SK-N-MC (cell line): ENCODE measurements around the gene RPS18.
"Not testable (repeated sequence)": the region's sequence is repeated elsewhere in the genome, so short reads cannot be mapped to it uniquely, and the experiment has no call there.

Experiments used
- DNase-seq: peaks from one replicate; pipeline ENCODE4 v3.0.0-alpha.2; 2011; ENCODE audit warnings: low read depth, low spot score
- H3K27ac ChIP-seq: fragments of 200-600 bp; sonication (generic); 2 replicates; pipeline ENCODE4 v1.5.1; 2016; ENCODE audit warnings: mixed run types
- H3K36me3 ChIP-seq: fragments of 200-600 bp; sonication (generic); 2 replicates; pipeline ENCODE4 v1.6.1; 2017; ENCODE audit warnings: antibody characterized with exemption, low read length, mixed read lengths; ENCODE audit not compliant: insufficient read depth
- H3K4me3 ChIP-seq: fragments of 200-600 bp; sonication (generic); 2 replicates; pipeline ENCODE4 v1.5.1; 2016
- H3K9ac ChIP-seq: fragments of 200-600 bp; sonication (generic); 2 replicates; pipeline ENCODE4 v1.8.0; 2017; ENCODE audit warnings: mixed run types, mixed read lengths; ENCODE audit not compliant: insufficient read length
- H3K9me3 ChIP-seq: fragments of 200-600 bp; sonication (generic); 2 replicates; pipeline ENCODE4 v1.6.1; 2017; ENCODE audit warnings: low read depth, mild to moderate bottlenecking, antibody characterized with exemption, low read length, moderate library complexity, mixed read lengths
- EZH2 ChIP-seq: fragments of 200-600 bp; sonication (generic); IDR thresholded peaks from one replicate; pipeline ENCODE4 v1.6.1; 2017; ENCODE audit warnings: antibody characterized with exemption
- FOXP2 ChIP-seq: optimal IDR thresholded peaks from 2 replicates; pipeline ENCODE3; 2011; ENCODE audit warnings: mild to moderate bottlenecking, moderate library complexity; ENCODE audit not compliant: insufficient read depth; ENCODE audit errors: extremely low read length, control extremely low read depth
- POLR2AphosphoS5 ChIP-seq: IDR thresholded peaks from 2 replicates; pipeline ENCODE4 v1.6.1; 2012; ENCODE audit warnings: mild to moderate bottlenecking, low read depth, low read length, borderline replicate concordance

The RPS18 gene

GRCh38 chr6:33259032-33259431 lies 12.8 kb upstream of the RPS18 start:
- peaks cover 19% of the 10 kb centered on the region; the same call in 1 of the 2 replicates for H3K36me3 ChIP-seq
- no peak overlapping the region for H3K4me3 ChIP-seq
- H3K27ac ChIP-seq = no peak overlapping the region

GRCh38 chr6:33262490-33262889 lies 9.4 kb upstream of the RPS18 start:
- DNase-seq, H3K27ac ChIP-seq, H3K4me3 ChIP-seq, H3K9ac ChIP-seq, H3K9me3 ChIP-seq: not testable (repeated sequence)
- H3K36me3 ChIP-seq = peaks cover 30% of the 10 kb centered on the region; the same call in 1 of the 2 replicates

More at GRCh38 chr6:33259032-33259431, 12.8 kb upstream of the RPS18 start:
- Histone ChIP-seq H3K9me3 (no peaks in the 10 kb centered on the region), H3K9ac (no peak overlapping the region)
- no peak for TF ChIP-seq EZH2
- no peak for TF ChIP-seq FOXP2
- no peak for DNase-seq

DNA sequence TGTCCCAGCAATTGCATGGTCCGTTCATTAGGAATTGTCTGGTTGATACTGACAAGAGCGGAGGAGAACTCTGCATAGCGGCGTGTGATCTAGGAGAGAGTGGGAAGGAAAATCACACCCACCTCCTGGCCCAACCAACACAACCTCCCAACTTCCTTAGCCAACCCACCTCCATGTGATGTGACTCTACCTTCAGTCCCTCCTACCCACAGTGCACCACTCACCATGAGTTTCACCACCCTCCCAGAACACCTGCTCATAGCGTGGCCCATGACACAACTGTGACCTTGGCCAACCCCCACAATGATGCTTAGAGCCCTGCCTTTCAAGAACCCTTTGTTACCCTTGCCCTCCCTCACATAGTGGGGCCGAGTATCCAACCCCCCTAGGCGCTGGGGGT lies 7.9 kb upstream of the RPS18 start:
- Histone ChIP-seq H3K9ac (no peak overlapping the region), H3K4me3 (no peak overlapping the region), H3K27ac (no peak overlapping the region), H3K9me3 (no peaks in the 10 kb centered on the region), H3K36me3 (peaks cover 44% of the 10 kb centered on the region; the same call in 1 of the 2 replicates)
- DNase-seq = no peak
- TF ChIP-seq POLR2AphosphoS5 (no peak), EZH2 (no peak), FOXP2 (no peak)

DNA sequence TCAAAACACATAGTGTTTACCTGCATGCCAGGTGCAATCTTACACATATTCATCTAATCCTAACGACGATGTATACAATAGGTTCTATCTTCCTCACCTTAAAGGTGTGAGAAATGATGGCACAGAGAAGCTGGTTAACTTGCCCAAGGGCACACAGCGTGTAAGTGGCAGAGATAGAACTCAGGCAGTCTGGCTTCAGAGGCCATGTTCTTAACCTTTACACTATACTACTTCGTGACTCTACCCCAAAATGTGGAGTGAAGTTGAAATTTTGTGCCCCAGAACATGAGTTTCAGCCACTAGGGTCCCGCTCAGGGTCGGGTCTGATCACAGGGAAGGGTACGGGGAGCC lies 783 bp upstream of the RPS18 start:
- peak overlapping the region; percentile 99 for H3K4me3 ChIP-seq
- DNase-seq = no peak

GRCh38 chr6:33272275-33273128 lies 627 bp downstream of the RPS18 start:
- H3K9me3 ChIP-seq = no peaks in the 10 kb centered on the region
- TF ChIP-seq POLR2AphosphoS5 (no peak), FOXP2 (peak; percentile 1)
- H3K36me3 ChIP-seq = peaks cover 68% of the 10 kb centered on the region
- peak overlapping the region; percentile 99 for H3K9ac ChIP-seq
- H3K4me3 ChIP-seq = peak overlapping the region; percentile 99
- H3K27ac ChIP-seq = peak overlapping the region; percentile 91
- no peak for DNase-seq

More for the DNA sequence above, 783 bp upstream of the RPS18 start:
- peak overlapping the region; percentile 99 for H3K9ac ChIP-seq
- peak overlapping the region; percentile 99 for H3K27ac ChIP-seq
- no peak for TF ChIP-seq FOXP2
- no peak for TF ChIP-seq POLR2AphosphoS5
- TF ChIP-seq EZH2 = no peak
- H3K9me3 ChIP-seq = no peaks in the 10 kb centered on the region
- H3K36me3 ChIP-seq = peaks cover 67% of the 10 kb centered on the region

DNA sequence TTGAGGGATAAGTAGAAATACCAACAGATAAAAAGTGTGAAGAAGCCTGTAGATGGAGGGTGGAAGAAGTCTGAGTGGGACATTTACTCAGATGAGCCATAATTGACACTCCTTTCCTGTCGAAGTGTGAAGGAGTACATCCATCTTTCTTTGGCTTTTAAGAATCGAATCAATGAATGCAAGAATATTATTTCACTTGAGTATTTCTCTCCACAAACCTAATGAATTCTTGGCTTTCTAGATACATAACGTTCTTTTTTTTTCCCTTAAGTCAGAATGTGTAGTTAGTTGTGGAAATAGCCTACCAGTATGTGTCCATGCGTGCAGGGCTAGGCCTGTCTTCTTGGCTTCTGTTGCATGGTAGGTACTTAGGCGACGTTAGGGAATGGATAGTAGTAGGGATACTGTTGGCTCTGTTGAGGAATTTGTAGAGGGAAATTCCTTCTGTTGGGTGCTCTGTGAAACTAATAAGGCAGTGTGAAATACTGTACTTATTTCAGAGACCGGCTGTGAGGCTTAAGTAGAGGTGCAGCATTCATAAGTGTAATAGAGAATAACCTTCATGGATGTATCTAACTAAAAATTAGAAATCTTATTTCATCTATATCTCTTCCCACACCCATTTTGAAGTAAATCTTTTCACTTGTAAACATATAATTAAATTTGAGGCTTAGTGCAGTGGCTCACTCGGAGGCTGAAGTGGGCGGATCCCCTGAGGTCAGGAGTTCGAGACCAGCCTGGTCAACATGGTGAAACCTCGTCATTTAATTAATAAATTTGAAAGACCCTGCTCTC lies 1.5 kb downstream of the RPS18 start:
- Histone ChIP-seq H3K9me3 (no peaks in the 10 kb centered on the region), H3K27ac (peak overlapping the region; percentile 91), H3K4me3 (peak overlapping the region; percentile 99), H3K36me3 (peaks cover 60% of the 10 kb centered on the region), H3K9ac (peak overlapping the region; percentile 99)
- TF ChIP-seq EZH2 (no peak), FOXP2 (no peak), POLR2AphosphoS5 (peak; percentile 53)
- DNase-seq = no peak

DNA sequence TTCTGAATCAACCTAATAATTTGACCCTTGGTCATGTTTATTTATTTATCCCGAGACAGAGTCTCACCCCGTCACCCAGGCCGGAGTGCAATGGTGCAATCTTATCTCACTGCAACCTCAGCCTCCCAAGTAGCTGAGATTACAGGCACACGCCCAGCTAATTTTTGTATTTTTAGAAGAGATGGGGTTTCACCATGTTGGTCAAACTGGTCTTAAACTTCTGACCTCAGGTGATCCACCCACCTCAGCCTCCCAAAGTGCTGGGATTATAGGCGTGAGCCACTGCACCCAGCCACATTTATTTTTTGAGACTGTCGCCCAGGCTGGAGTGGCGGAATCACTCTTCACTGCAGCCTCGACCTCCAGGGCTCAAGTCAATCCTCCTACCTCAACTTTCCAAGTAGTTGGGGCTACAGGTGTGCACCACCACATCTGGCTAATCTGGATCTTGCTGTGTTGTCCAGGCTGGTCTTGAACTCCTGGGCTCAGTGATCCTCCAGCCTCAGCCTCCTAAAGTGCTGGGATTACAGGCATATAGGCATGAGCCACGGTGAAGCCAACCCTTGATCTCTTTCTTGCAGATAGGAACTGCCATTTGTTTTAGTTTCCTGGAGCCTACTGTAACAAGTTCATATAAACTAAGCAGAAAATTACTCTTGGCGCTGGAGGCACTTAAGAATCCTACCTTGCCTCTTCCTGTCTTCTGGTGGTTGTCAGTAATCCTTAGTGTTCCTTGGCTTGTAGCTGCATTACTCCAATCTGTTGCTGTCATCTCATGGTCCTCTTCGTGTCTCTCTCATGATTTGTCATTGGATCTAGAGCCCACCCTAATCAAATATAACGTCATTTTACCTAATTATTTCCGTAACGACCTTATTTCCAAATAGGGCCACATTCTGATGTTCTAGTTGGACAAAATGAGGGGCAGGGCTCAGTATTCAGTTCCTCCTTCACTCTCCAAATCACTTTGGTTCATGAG lies 2.3 kb downstream of the RPS18 start:
- Histone ChIP-seq H3K4me3 (peak overlapping the region; percentile 99), H3K9me3 (no peaks in the 10 kb centered on the region), H3K9ac (peak overlapping the region; percentile 99), H3K27ac (peak overlapping the region; percentile 91), H3K36me3 (peaks cover 51% of the 10 kb centered on the region)
- DNase-seq = no peak
- TF ChIP-seq POLR2AphosphoS5 = peak; percentile 39
- TF ChIP-seq EZH2 = no peak

DNA sequence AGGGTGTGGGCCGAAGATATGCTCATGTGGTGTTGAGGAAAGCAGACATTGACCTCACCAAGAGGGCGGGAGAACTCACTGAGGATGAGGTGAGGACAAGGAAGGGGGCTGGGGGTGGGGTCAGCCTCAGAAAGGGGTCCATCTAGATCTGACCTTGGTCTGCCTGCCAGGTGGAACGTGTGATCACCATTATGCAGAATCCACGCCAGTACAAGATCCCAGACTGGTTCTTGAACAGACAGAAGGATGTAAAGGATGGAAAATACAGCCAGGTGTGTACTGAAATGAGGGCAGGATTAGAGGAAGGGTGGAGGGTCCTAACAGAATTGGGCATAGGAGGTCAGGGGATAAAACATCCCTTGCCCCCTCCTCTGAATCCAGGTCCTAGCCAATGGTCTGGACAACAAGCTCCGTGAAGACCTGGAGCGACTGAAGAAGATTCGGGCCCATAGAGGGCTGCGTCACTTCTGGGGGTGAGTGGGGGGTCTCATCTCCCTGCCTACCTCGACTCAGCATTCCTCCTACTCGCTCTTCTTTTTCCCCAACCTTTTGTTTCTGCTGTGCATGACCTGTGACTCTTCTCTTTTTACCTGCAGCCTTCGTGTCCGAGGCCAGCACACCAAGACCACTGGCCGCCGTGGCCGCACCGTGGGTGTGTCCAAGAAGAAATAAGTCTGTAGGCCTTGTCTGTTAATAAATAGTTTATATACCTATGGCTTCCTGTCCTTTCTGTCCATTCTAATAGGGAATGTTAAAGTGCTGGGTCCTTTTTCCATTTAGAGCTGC lies 4.1 kb downstream of the RPS18 start:
- Histone ChIP-seq H3K27ac (peak overlapping the region; percentile 84; the same call in 1 of the 2 replicates), H3K9ac (peak overlapping the region; percentile 63), H3K36me3 (peaks cover 54% of the 10 kb centered on the region)

More for the DNA sequence above, 4.1 kb downstream of the RPS18 start:
- DNase-seq, H3K9me3 ChIP-seq: not testable (repeated sequence)
- peak overlapping the region; percentile 99 for H3K4me3 ChIP-seq
